LNCAP (cell line): Measurements from ENCODE around the gene LUZP2.

Source experiments
- TF ChIP-seq, protein P1 (sequence below): fragments of 450-650 bp; IDR thresholded peaks from 2 replicates; pipeline ENCODE4 v1.5.1; 2017; ENCODE audit warnings: mild to moderate bottlenecking

The LUZP2 gene

DNA sequence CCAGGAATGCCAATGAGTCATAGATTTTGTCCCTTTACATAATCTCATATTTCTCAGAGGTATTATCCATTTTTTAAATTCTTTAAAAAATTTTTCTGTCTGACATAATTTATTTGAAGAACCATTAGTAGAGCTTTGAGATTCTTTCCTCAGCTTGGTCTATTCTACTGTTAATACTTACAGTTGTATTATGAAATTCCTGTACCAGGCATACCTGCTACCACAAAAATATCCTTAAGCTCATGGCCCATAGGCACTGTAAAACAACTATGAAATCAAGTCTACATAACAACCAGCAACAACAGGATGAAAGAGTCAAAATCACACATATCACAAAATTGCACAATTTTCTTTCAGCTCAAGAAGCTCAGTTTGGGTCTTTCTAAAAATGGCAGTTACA is 541.3 kb downstream of the LUZP2 start:
- TF ChIP-seq, protein P1, sequence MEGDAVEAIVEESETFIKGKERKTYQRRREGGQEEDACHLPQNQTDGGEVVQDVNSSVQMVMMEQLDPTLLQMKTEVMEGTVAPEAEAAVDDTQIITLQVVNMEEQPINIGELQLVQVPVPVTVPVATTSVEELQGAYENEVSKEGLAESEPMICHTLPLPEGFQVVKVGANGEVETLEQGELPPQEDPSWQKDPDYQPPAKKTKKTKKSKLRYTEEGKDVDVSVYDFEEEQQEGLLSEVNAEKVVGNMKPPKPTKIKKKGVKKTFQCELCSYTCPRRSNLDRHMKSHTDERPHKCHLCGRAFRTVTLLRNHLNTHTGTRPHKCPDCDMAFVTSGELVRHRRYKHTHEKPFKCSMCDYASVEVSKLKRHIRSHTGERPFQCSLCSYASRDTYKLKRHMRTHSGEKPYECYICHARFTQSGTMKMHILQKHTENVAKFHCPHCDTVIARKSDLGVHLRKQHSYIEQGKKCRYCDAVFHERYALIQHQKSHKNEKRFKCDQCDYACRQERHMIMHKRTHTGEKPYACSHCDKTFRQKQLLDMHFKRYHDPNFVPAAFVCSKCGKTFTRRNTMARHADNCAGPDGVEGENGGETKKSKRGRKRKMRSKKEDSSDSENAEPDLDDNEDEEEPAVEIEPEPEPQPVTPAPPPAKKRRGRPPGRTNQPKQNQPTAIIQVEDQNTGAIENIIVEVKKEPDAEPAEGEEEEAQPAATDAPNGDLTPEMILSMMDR, result no peak

DNA sequence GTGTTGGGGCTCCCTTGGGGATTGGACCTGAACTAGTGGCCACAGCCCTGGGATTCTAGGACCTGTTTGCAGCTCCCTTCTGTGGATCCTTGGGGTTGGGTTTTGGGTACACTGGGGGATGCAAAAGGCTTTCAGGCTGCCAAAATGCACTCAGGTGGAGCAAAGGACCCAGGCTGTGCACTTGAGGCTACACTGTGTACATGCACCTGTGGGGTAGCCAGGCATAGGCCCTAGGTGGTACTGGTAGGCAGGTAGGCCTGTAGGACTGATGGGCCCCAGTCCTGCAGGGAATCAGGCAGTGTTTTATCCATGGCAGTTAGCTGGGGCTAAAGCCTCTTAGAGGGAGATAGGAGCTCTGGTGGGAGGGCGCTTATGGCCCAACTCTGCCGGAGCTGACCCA is 542.3 kb downstream of the LUZP2 start:
- TF ChIP-seq, protein P1, result no peak

DNA sequence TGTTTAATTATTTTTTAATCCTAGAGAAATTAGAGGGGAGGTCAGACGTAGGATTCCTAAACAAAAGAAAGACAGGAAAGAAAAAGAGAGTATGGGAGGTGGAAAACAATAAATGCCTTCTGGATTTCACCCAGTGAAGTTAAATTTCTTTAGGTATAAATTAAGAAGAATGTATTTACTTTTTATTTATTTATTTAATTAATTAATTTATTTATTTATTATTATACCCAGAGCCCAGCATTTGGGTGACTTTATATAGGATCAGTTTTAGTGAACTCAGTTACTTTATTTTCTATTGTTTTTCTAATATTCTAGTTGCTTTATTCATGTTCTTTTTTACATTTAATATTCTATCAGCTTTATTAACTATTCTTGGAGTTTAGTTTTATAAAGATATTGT is 551.8 kb downstream of the LUZP2 start:
- TF ChIP-seq, protein P1, result no peak

DNA sequence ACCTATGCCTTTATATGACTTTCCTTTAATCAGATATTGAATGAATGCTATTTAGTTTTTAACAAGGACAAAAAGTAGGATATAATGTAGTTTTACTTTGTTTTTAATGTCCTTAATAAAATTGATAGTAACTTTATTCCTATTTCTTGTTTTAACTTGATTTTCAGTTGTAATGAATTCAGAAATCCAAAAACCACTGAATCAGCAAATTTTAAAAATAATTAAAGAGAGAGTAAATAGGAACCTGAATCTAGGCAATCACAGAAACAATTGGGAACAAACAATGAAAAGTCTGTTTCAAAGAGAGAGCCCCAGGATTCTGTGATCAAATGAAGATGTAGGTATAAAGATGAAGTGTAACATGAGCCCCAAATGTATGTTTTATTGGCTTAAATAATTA is 556.0 kb downstream of the LUZP2 start:
- TF ChIP-seq, protein P1, result no peak

DNA sequence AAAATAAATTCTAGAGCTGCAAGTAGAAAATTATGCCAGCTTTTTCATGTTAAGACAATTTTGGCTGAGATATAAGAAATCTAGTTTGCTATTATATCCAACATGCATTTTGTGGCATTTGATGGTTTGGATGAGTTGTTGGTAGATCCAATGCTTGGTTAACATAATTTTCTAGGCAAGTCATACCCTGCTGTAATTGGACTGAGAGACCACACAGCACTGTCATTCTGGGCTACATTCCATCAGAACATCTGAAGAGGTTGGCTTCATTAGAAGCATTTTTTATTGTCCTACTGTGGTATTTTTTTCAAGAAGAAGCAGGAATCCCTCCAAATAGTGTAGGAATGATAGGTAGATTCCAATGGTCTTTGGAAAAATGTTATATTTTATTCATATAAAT is 561.0 kb downstream of the LUZP2 start:
- TF ChIP-seq, protein P1, result no peak

DNA sequence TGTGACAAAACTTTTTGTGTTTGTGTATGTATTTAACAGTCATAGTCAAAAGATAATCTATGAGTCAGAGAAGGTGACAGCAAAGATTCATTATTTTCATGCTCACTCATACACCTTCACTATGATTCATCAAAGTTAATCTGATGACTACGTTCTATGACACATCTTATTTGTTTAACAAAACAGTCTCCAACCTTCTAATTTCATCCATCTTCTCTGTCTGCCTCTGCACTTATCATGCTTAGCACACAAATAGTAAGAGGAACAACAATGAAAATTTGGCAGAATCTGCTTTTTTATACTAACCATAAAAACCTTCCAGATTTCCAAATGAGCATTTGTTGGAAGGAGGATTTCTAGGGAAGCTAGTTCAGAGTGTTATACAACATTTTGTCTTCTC is 568.9 kb downstream of the LUZP2 start:
- TF ChIP-seq, protein P1, result no peak

DNA sequence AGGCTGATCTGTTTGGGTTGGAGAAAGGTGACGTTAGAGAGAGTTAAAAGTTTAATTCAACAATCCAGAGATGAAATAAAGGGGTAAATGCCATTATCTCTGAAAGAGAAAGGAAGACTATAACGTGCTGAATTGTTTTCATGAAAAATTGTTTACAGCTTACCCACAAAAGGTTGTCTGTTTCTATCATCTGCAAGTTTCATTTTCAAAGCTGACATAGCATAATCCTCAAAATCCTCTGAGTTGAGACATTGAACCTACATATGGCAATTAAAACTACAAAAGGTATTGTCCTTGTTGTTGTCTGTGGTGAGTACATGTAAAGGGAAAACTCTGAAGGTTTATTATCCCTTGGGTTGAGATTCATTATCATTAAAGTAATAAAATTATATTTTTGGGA is 569.9 kb downstream of the LUZP2 start:
- TF ChIP-seq, protein P1, result no peak

DNA sequence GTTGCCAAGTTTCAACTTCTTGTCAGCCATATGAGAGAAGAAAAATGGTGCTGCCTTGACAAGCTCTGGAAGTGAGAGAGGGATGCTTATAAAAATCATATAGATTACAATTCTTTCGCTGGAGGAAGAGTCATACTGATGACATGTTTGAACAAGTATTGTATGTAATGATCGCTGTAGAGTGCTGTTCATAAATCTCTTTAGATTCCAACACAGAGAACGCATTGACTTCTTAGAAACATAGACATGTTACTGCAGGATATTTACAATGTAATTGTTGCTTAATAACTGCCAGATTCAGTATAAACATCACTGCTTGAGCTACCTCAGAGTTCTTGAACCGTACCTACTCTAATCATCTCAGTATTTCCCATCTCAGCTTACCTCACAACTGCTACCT is 571.6 kb downstream of the LUZP2 start:
- TF ChIP-seq, protein P1, result no peak
